ENCODE data around the gene CRLF2.
"Not testable (repeated sequence)": the region's sequence is repeated elsewhere in the genome, so short reads cannot be mapped to it uniquely, and the experiment has no call there.

Gene CRLF2

GRCh38 chrX:1215123-1215823, 2.8 kb upstream of the CRLF2 start:
- 92 to 93% methylated on average over 9 to 10 of the region's 10 CpGs for WGBS, 2 experiments
- H3K27me3 ChIP-seq (ENCODE audit: control insufficient read depth, insufficient read depth, low read length, poor library complexity, severe bottlenecking): no peaks in the 10 kb centered on the region
- no peaks in the 10 kb centered on the region for H3K9me3 ChIP-seq (ENCODE audit: control insufficient read depth, low read length)
- H3K4me3 ChIP-seq (ENCODE audit: insufficient read depth, low read depth, low read length): no peak overlapping the region
- no peaks in the 10 kb centered on the region for H3K4me1 ChIP-seq (ENCODE audit: control insufficient read depth, insufficient read depth, low read length)
- no peaks in the 10 kb centered on the region for H3K36me3 ChIP-seq (ENCODE audit: control insufficient read depth, insufficient read depth, low read length)
- H3K27ac ChIP-seq (ENCODE audit: insufficient read depth, low read depth, low read length, poor library complexity, severe bottlenecking): no peak overlapping the region

DNA sequence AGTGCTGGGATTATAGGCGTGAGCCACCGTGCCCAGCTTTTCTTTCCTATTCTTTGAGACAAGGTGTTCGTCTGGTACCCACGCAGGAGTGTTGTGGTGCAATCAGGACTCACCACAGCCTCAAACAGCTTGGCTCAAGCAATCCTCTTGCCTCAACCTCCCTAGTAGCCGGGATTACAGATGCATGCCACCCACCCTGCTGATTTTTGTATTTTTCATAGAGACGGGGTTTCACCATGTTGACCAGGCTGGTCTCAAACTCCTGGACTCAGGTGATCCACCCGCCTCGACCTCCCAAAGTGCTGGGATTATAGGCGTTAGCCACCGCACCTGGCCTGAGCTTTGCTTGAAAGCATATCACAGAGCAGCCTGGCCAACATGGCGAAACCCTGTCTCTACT, 1.5 kb upstream of the CRLF2 start:
- H3K9me3 ChIP-seq (ENCODE audit: control insufficient read depth, low read length): no peaks in the 10 kb centered on the region
- no peaks in the 10 kb centered on the region for H3K27me3 ChIP-seq (ENCODE audit: control insufficient read depth, insufficient read depth, low read length, poor library complexity, severe bottlenecking)
- H3K4me3 ChIP-seq (ENCODE audit: insufficient read depth, low read depth, low read length): no peak overlapping the region
- no peaks in the 10 kb centered on the region for H3K36me3 ChIP-seq (ENCODE audit: control insufficient read depth, insufficient read depth, low read length)
- no peaks in the 10 kb centered on the region for H3K4me1 ChIP-seq (ENCODE audit: control insufficient read depth, insufficient read depth, low read length)
- H3K27ac ChIP-seq (ENCODE audit: insufficient read depth, low read depth, low read length, poor library complexity, severe bottlenecking): no peak overlapping the region
- WGBS, 2 experiments: 93 to 95% methylated on average over 11 of the region's 11 CpGs

GRCh38 chrX:1210844-1211243, 1.6 kb downstream of the CRLF2 start:
- H3K4me3 ChIP-seq (ENCODE audit: insufficient read depth, low read depth, low read length): no peak overlapping the region
- H3K36me3 ChIP-seq (ENCODE audit: control insufficient read depth, insufficient read depth, low read length): no peaks in the 10 kb centered on the region
- H3K27ac ChIP-seq (ENCODE audit: insufficient read depth, low read depth, low read length, poor library complexity, severe bottlenecking): no peak overlapping the region
- no peaks in the 10 kb centered on the region for H3K27me3 ChIP-seq (ENCODE audit: control insufficient read depth, insufficient read depth, low read length, poor library complexity, severe bottlenecking)
- no peaks in the 10 kb centered on the region for H3K4me1 ChIP-seq (ENCODE audit: control insufficient read depth, insufficient read depth, low read length)
- no peaks in the 10 kb centered on the region for H3K9me3 ChIP-seq (ENCODE audit: control insufficient read depth, low read length)
- WGBS, 2 experiments: 92 to 95% methylated on average over 1 of the region's 1 CpG

- Histone ChIP-seq H3K27ac (ENCODE audit: insufficient read depth, low read depth, low read length, poor library complexity, severe bottlenecking) (no peak overlapping the region), H3K4me3 (ENCODE audit: insufficient read depth, low read depth, low read length) (no peak overlapping the region), H3K9me3 (ENCODE audit: control insufficient read depth, low read length) (no peaks in the 10 kb centered on the region), H3K4me1 (ENCODE audit: control insufficient read depth, insufficient read depth, low read length) (no peaks in the 10 kb centered on the region), H3K36me3 (ENCODE audit: control insufficient read depth, insufficient read depth, low read length) (no peaks in the 10 kb centered on the region), H3K27me3 (ENCODE audit: control insufficient read depth, insufficient read depth, low read length, poor library complexity, severe bottlenecking) (no peaks in the 10 kb centered on the region)
- 87 to 91% methylated on average over 15 of the region's 15 CpGs for WGBS, 2 experiments
These were observed 4.9 kb downstream of the CRLF2 start for GRCh38 chrX:1207496-1208025.

- WGBS, 2 experiments: 3 to 4% methylated on average over 33 of the region's 33 CpGs
- Histone ChIP-seq H3K4me3 (ENCODE audit: insufficient read depth, low read depth, low read length) (peak overlapping the region; percentile 53), H3K4me1 (ENCODE audit: control insufficient read depth, insufficient read depth, low read length) (no peaks in the 10 kb centered on the region), H3K27me3 (ENCODE audit: control insufficient read depth, insufficient read depth, low read length, poor library complexity, severe bottlenecking) (no peaks in the 10 kb centered on the region), H3K36me3 (ENCODE audit: control insufficient read depth, insufficient read depth, low read length) (no peaks in the 10 kb centered on the region), H3K27ac (ENCODE audit: insufficient read depth, low read depth, low read length, poor library complexity, severe bottlenecking) (peak overlapping the region; percentile 61), H3K9me3 (ENCODE audit: control insufficient read depth, low read length) (no peaks in the 10 kb centered on the region)
These were observed 6.5 kb downstream of the CRLF2 start for GRCh38 chrX:1205681-1206611.

- Histone ChIP-seq H3K4me3 (ENCODE audit: insufficient read depth, low read depth, low read length) (no peak overlapping the region), H3K27me3 (ENCODE audit: control insufficient read depth, insufficient read depth, low read length, poor library complexity, severe bottlenecking) (no peaks in the 10 kb centered on the region), H3K36me3 (ENCODE audit: control insufficient read depth, insufficient read depth, low read length) (no peaks in the 10 kb centered on the region), H3K4me1 (ENCODE audit: control insufficient read depth, insufficient read depth, low read length) (no peaks in the 10 kb centered on the region), H3K27ac (ENCODE audit: insufficient read depth, low read depth, low read length, poor library complexity, severe bottlenecking) (no peak overlapping the region), H3K9me3 (ENCODE audit: control insufficient read depth, low read length) (no peaks in the 10 kb centered on the region)
- 94% methylated on average over 21 of the region's 21 CpGs for WGBS, 2 experiments
These were observed 10.2 kb downstream of the CRLF2 start for GRCh38 chrX:1202251-1202650.

DNA sequence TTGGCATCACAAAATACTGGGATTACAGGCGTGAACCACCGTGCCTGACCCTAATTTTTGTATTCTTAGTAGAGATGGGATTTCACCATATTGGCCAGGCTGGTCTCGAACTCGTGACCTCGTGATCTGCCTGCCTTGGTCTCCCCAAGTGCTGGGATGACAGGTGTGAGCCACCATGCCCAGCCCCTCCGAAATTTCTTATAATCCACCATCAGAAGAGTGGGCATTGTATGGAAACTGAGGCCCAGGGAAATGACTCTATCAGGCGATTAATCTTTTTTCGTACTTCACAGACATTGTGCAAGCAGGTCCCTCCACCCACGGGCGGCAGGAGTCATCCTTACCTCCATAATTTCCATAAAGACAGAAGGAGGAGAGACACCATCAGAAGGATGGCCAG, 16.0 kb downstream of the CRLF2 start:
- 96 to 97% methylated on average over 10 of the region's 10 CpGs for WGBS, 2 experiments
- Histone ChIP-seq H3K27ac (ENCODE audit: insufficient read depth, low read depth, low read length, poor library complexity, severe bottlenecking) (no peak overlapping the region), H3K9me3 (ENCODE audit: control insufficient read depth, low read length) (no peaks in the 10 kb centered on the region), H3K27me3 (ENCODE audit: control insufficient read depth, insufficient read depth, low read length, poor library complexity, severe bottlenecking) (no peaks in the 10 kb centered on the region), H3K4me3 (ENCODE audit: insufficient read depth, low read depth, low read length) (no peak overlapping the region), H3K4me1 (ENCODE audit: control insufficient read depth, insufficient read depth, low read length) (no peaks in the 10 kb centered on the region), H3K36me3 (ENCODE audit: control insufficient read depth, insufficient read depth, low read length) (no peaks in the 10 kb centered on the region)

GRCh38 chrX:1192196-1192595, 20.3 kb downstream of the CRLF2 start:
- not testable (repeated sequence) for H3K9me3 ChIP-seq (ENCODE audit: control insufficient read depth, low read length); H3K27ac ChIP-seq (ENCODE audit: insufficient read depth, low read depth, low read length, poor library complexity, severe bottlenecking); H3K27me3 ChIP-seq (ENCODE audit: control insufficient read depth, insufficient read depth, low read length, poor library complexity, severe bottlenecking); H3K4me1 ChIP-seq (ENCODE audit: control insufficient read depth, insufficient read depth, low read length); H3K4me3 ChIP-seq (ENCODE audit: insufficient read depth, low read depth, low read length); H3K36me3 ChIP-seq (ENCODE audit: control insufficient read depth, insufficient read depth, low read length)
- WGBS, 2 experiments: 73 to 80% methylated on average over 8 of the region's 8 CpGs

GRCh38 chrX:1190596-1191145, 21.8 kb downstream of the CRLF2 start:
- Histone ChIP-seq H3K9me3 (ENCODE audit: control insufficient read depth, low read length) (no peaks in the 10 kb centered on the region), H3K4me1 (ENCODE audit: control insufficient read depth, insufficient read depth, low read length) (no peaks in the 10 kb centered on the region), H3K27me3 (ENCODE audit: control insufficient read depth, insufficient read depth, low read length, poor library complexity, severe bottlenecking) (no peaks in the 10 kb centered on the region), H3K27ac (ENCODE audit: insufficient read depth, low read depth, low read length, poor library complexity, severe bottlenecking) (no peak overlapping the region), H3K4me3 (ENCODE audit: insufficient read depth, low read depth, low read length) (no peak overlapping the region), H3K36me3 (ENCODE audit: control insufficient read depth, insufficient read depth, low read length) (no peaks in the 10 kb centered on the region)
- 85% methylated on average over 18 of the region's 18 CpGs for WGBS, 2 experiments

- no peak overlapping the region for H3K4me3 ChIP-seq (ENCODE audit: insufficient read depth, low read depth, low read length)
- H3K36me3 ChIP-seq (ENCODE audit: control insufficient read depth, insufficient read depth, low read length): no peaks in the 10 kb centered on the region
- no peaks in the 10 kb centered on the region for H3K9me3 ChIP-seq (ENCODE audit: control insufficient read depth, low read length)
- H3K27ac ChIP-seq (ENCODE audit: insufficient read depth, low read depth, low read length, poor library complexity, severe bottlenecking): no peak overlapping the region
- 91 to 94% methylated on average over 10 of the region's 10 CpGs for WGBS, 2 experiments
- no peaks in the 10 kb centered on the region for H3K27me3 ChIP-seq (ENCODE audit: control insufficient read depth, insufficient read depth, low read length, poor library complexity, severe bottlenecking)
- no peaks in the 10 kb centered on the region for H3K4me1 ChIP-seq (ENCODE audit: control insufficient read depth, insufficient read depth, low read length)
These were observed 26.9 kb downstream of the CRLF2 start for GRCh38 chrX:1185561-1185960.
